HG03095 (cell line): ENCODE measurements around the gene HSD3B2.

Source experiments
- ATAC-seq: cut with Tn5 transposase; IDR thresholded peaks from one replicate; pipeline ENCODE4 v1.9.1; 2021; ENCODE audit warnings: moderate library complexity; ENCODE audit not compliant: unreplicated experiment

HSD3B2 gene

DNA sequence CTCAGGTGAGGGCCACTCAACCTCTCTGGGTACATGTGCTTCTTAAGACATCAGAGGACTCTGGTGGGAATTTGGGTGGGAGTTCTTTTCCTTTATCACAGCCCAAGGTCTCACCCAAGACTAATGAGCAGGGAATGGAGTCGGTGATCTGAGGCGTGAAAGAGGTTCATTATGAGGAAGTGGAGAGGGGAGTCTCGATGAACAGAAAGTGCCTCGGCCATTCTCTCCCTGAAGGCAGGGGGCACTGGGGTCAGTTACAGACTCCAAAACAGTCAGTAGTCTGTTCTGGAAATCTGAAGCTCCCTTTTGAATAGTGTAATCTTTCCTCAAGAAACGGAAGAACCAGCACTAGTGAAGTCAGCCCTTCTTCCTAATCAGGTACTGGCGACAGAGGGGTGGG is 36.2 kb downstream of the HSD3B2 start:
- ATAC-seq: no peak

DNA sequence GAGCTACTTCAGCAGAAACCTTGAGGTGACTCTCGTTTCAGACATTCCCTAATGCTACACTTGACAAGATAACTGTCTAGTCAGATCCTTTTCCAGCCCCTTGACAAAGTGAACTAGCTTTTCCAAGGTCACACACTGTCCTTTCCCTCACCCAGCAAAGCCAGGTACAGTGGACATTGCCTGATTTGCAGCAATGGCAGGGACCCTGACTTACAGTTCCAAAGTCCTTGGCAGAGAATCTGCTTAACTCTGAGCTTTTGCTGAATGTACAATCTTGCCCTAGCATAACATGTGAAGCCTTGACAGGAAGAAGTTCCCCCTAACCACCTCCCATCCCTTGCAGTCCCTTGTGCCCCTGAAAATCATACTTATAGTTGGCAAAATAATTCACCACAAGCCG is 37.1 kb downstream of the HSD3B2 start:
- no peak for ATAC-seq

- no peak for ATAC-seq
Observed at GRCh38 chr1:119453021-119453420, 38.1 kb downstream of the HSD3B2 start.

DNA sequence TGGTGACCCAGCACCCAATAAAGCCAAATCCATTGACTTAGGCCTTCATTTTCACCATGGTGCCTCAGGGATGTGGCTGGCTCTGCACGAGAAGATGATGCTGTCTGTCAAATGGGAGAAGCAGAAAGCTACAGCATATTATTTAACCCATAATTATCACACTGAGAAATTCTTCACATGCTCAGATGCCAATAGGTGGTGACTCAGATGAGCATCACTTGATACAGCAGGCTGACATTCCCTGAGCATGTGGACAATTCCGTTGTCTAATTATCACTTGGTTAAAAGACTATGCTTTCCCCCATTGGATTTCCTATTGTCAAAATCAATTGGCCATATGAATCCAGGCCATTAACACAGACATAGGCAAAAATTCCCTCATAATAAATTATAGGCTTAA is 48.0 kb downstream of the HSD3B2 start:
- no peak for ATAC-seq

- no peak for ATAC-seq
Observed at GRCh38 chr1:119463569-119463968, 48.6 kb downstream of the HSD3B2 start.

DNA sequence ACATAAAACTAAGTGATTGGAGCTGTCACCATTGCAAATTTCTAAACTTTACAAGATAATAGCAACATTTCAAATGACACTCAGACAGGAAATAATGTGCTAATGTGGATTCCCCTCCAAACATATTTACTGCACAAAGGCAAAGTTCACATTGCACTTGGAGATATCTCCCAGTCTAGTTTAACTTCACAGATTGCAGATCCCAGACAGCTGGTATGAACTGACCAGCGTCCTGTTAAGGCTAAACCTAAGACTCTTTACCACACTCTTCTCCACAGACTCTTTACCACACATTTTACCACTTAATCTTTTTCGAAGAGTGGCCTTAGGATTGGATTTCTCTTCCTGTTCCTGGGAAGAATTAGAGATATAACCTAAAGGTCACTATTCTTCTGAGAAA is 51.5 kb downstream of the HSD3B2 start:
- no peak for ATAC-seq

GRCh38 chr1:119467219-119467618 is 52.3 kb downstream of the HSD3B2 start:
- ATAC-seq: no peak

- no peak for ATAC-seq
Observed at GRCh38 chr1:119467857-119468668, 53.1 kb downstream of the HSD3B2 start.

DNA sequence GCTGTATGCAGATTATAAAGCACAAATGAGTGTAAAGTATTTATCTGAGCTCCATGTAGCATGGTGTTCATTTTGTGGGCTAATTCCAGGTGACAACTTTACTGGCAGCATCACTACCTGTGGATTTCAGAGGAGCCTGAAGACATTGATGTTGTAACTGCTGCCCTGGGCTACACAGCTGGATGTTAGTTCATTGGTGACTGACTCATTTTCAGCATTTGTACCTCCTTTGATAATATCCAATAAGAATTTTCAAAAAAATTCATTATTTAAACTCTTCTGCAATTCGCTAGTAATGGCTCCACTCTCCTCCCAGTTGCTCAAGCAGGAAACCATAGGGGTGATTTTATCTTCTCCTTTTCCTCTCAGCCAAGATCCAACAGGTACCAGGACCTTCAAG is 54.8 kb downstream of the HSD3B2 start:
- ATAC-seq: no peak

DNA sequence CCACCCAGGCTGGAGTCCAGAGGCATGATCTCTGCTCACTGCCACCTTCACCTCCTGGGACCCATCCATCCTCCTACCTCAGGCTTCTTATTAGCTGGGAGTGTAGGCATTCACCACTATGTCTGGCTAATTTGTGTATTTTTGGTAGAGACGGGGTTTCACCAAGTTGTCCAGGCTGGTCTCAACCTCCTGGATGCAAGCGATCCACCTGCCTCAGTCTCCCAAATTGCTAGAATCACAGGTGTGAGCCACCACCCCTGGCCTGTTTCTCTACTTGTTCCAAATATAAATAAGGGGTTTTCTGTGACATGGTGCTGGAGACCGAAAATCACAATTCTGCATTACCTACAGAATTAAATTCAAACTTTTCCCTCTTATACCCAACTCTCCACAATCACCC is 55.4 kb downstream of the HSD3B2 start:
- ATAC-seq: no peak

- ATAC-seq: no peak
Observed at GRCh38 chr1:119470958-119471357, 56.0 kb downstream of the HSD3B2 start.

- no peak for ATAC-seq
Observed at GRCh38 chr1:119471566-119471965, 56.6 kb downstream of the HSD3B2 start.

- ATAC-seq: no peak
Observed at GRCh38 chr1:119472080-119472818, 57.3 kb downstream of the HSD3B2 start.
